ENCODE measurements around the gene PDLIM1.

- no peak for TF ChIP-seq CTCF (optimal IDR thresholded peaks at IDR 0.05 in 1 of 3, IDR thresholded peaks at IDR 0.05 in 1 of 3, conservative IDR thresholded peaks at IDR 0.05 in 1 of 3; ENCODE audit: extremely low read depth in 1 of 3, insufficient read depth in 2 of 3, low read length in 3 of 3)
- TF ChIP-seq EZH2 (IDR thresholded peaks at IDR 0.05; ENCODE audit: low read length): no peak
These were observed 73.3 kb downstream of the PDLIM1 start for GRCh38 chr10:95217476-95217875.

Data from keratinocyte (primary cell).